Thyroid gland (tissue), 4 donors: Measurements from ENCODE around the gene GPR160. TPM values are rescaled to one million over a fixed set of nuclear protein-coding genes. Genes with fewer than 3 reads are reported as not detected.

Source experiments
- DNase-seq, 2 donors: peaks; one replicate each; pipeline ENCODE4 v3.0.0-alpha.2; 2019
- H3K27ac ChIP-seq, 3 donors: fragments of 200-600 bp; sonication (generic); 1 replicate in 2 of 3; 2 replicates in 1 of 3; pipeline ENCODE4 v1.5.1; 2016 to 2019; ENCODE audit warnings: mild to moderate bottlenecking in 1 of 3, moderate library complexity in 1 of 3
- H3K27me3 ChIP-seq: fragments of 200-600 bp; sonication (generic); one replicate; pipeline ENCODE4 v1.5.1; 2019
- H3K36me3 ChIP-seq, 2 donors: fragments of 200-600 bp; sonication (generic); one replicate each; pipeline ENCODE4 v1.5.1; 2016 to 2019
- H3K4me1 ChIP-seq, 2 donors: fragments of 200-600 bp; sonication (generic); one replicate each; pipeline ENCODE4 v1.5.1; 2017 to 2019
- H3K4me3 ChIP-seq, 3 donors: fragments of 200-600 bp; sonication (generic); replicated peaks in 1 of 3; 1 replicate in 2 of 3; 2 replicates in 1 of 3; pipeline ENCODE4 v1.5.1; 2016; ENCODE audit warnings: mild to moderate bottlenecking in 1 of 3
- H3K9me3 ChIP-seq: fragments of 200-600 bp; sonication (generic); one replicate; pipeline ENCODE4 v1.5.1; 2017
- POLR2A ChIP-seq, 2 donors: fragments of 450-650 bp; IDR thresholded peaks; one replicate each; pipeline ENCODE4 v1.6.1; 2017; ENCODE audit warnings: antibody characterized with exemption in 2 of 2, mild to moderate bottlenecking in 2 of 2, moderate library complexity in 1 of 2
- WGBS, 2 donors: methylation state at CpG; one replicate each; pipeline ENCODE4 v1.1.5; 2017; 5-methylcytosine and 5-hydroxymethylcytosine counted together
- intact Hi-C: fragments of 100-400 bp; cut with DNase I; formaldehyde crosslinking; loops from one replicate; pipeline ENCODE4 v1.15.1; 2023
- total RNA-seq, 4 donors: library from RNA; depleted of rRNA; stranded (reverse); fragments of >200 nt; gene quantifications; one replicate each; pipeline ENCODE4 v1.2.3, GENCODE V29; 2016
- TF ChIP-seq, protein P1 (sequence below), 6 experiments: fragments of 200-600 bp in 3 of 6; fragments of 450-650 bp in 3 of 6; sonication (generic) in 3 of 6; IDR thresholded peaks; one replicate each; pipeline ENCODE4 v1.5.1; 2016 to 2019; ENCODE audit warnings: antibody characterized with exemption in 6 of 6, mild to moderate bottlenecking in 2 of 6, inconsistent platforms in 1 of 6, moderate library complexity in 1 of 6

GPR160 gene
- total RNA-seq, 4 donors from 2014 or later = 9.3 to 17.5 (median 10.1) TPM

DNA sequence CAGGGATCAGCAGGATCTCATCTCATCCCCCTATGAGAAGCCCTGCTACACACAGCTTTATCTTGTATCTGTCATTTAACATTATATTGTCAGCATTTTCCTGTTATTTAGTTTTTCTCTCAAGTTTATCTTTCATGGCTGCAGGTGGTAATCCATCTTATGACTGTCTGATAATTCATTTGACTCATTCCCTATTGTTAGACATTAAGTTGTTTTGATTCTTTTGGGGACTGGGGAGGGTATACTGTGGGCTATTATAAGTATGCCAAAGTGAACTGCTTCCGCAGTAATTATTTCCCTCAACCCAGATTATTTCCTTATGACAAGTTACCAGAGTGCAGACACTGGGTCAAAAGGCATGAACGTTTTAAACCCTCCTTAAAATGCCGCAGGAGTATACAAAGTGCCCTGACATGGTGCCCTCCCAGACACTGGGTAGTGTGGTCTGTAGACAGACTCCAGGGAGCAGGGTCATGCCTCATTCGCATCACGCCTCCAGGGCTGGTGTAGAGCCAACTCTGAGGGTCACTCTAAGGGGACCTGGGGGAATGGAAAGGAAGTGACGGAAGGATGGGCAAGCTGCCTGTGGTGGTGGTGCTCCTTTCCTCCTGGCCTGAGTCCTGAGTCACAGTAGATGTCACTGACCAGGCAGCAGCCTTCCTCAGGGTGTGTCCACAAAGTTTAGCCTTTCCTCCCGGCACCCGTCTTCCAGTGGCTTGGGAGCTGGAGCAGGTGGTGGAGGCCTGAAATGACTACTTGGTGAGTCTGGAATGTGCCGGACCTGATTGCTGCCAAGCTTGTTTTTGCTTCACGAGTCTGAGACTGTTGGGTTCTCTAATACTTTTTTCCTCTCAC is 11.6 kb downstream of the GPR160 start:
- DNase-seq = peak; percentile 67 to 76
- H3K9me3 ChIP-seq = no peaks in the 10 kb centered on the region
- H3K27ac ChIP-seq = peak overlapping the region in 2 of 3 donors; percentile 57 to 72
- H3K4me1 ChIP-seq = peaks cover 6 to 10% of the 10 kb centered on the region in 2 donors
- intact Hi-C loops = no loop called here
- H3K36me3 ChIP-seq = no peaks in the 10 kb centered on the region
- TF ChIP-seq, protein P1, sequence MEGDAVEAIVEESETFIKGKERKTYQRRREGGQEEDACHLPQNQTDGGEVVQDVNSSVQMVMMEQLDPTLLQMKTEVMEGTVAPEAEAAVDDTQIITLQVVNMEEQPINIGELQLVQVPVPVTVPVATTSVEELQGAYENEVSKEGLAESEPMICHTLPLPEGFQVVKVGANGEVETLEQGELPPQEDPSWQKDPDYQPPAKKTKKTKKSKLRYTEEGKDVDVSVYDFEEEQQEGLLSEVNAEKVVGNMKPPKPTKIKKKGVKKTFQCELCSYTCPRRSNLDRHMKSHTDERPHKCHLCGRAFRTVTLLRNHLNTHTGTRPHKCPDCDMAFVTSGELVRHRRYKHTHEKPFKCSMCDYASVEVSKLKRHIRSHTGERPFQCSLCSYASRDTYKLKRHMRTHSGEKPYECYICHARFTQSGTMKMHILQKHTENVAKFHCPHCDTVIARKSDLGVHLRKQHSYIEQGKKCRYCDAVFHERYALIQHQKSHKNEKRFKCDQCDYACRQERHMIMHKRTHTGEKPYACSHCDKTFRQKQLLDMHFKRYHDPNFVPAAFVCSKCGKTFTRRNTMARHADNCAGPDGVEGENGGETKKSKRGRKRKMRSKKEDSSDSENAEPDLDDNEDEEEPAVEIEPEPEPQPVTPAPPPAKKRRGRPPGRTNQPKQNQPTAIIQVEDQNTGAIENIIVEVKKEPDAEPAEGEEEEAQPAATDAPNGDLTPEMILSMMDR (IDR thresholded peaks at IDR 0.05) = no peak
- TF ChIP-seq POLR2A (IDR thresholded peaks at IDR 0.05) = no peak
- no peak overlapping the region for H3K4me3 ChIP-seq
- WGBS, 2 donors = 46 to 47% methylated on average over 10 of the region's 10 CpGs
- H3K27me3 ChIP-seq = no peaks in the 10 kb centered on the region

DNA sequence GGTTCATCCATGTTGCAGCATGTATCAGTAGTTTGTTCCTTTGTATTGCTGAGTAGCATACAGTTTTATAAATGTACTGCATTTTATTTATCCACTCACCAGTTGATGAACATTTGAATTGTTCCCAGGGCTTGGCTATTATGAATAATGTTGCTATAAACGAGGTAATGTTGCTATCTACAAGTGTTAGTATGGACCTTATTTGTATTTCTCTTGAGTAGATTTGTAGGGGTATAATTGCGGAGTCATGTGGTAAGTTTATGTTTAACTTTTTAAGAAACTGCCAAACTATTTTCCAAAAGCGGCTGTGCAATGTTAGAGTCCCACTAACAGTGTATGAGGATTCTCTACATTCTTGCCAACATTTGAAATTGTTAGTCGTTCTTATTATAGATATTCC is 13.0 kb downstream of the GPR160 start:
- no peak overlapping the region for H3K27ac ChIP-seq
- TF ChIP-seq POLR2A (IDR thresholded peaks at IDR 0.05) = no peak
- TF ChIP-seq, protein P1 (IDR thresholded peaks at IDR 0.05) = no peak
- peaks cover 6 to 10% of the 10 kb centered on the region in 2 donors for H3K4me1 ChIP-seq
- 92 to 95% methylated on average over 4 of the region's 4 CpGs for WGBS, 2 donors
- H3K4me3 ChIP-seq = no peak overlapping the region
- H3K36me3 ChIP-seq = no peaks in the 10 kb centered on the region
- no peaks in the 10 kb centered on the region for H3K9me3 ChIP-seq
- no peak for DNase-seq
- H3K27me3 ChIP-seq = no peaks in the 10 kb centered on the region
- intact Hi-C loops = no loop called here

DNA sequence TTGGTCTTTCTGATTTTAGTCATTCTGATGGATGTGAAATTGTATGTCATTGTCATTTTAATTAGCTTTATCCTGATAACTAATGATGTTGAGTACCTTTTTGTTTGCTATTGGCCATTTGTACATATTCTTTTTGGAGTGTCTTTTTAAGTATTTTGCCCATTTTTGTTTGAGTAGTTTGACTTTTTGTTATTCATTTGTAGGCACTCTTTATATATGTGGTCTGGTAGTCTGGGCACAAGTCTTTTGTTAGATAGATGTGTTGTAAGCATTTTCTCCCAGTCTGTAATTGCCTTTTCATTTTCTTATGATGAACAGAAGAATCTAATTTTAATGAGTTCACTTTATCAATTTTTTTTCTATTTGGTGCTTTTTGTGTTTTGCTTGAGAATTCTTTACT is 14.6 kb downstream of the GPR160 start:
- intact Hi-C loops = no loop called here
- no peak overlapping the region for H3K27ac ChIP-seq

DNA sequence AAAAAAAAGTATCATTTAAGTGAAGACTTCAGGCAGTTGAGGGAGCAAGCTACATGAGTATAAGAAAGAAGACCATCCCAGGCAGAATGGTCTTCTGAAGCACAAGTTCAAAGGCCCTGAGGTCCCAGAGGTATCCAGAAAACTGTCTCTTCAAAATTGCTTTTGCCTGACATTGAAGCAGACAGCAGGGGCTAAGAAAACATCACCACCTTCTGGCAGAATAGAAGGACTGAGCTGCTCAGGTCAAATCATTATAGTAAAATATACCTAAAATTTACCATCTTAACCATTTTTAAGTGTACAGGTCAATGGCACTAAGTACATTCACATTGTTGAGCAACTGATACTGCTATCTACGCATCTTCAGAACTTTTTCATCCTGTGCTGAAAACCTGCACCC is 16.4 kb downstream of the GPR160 start:
- intact Hi-C loops = no loop called here
- WGBS, 2 donors = 92 to 98% methylated on average over 1 of the region's 1 CpG
- Histone ChIP-seq H3K27me3 (no peaks in the 10 kb centered on the region), H3K36me3 (no peaks in the 10 kb centered on the region), H3K4me1 (peaks cover 6 to 14% of the 10 kb centered on the region in 2 donors), H3K9me3 (no peaks in the 10 kb centered on the region), H3K27ac (no peak overlapping the region), H3K4me3 (no peak overlapping the region)
- TF ChIP-seq POLR2A (IDR thresholded peaks at IDR 0.05) = no peak
- TF ChIP-seq, protein P1 (IDR thresholded peaks at IDR 0.05) = peak in 2 of 6 experiments; percentile 12 to 25
- no peak for DNase-seq

More for the DNA sequence above, 14.6 kb downstream of the GPR160 start:
- no peak for TF ChIP-seq POLR2A (IDR thresholded peaks at IDR 0.05)
- TF ChIP-seq, protein P1 (IDR thresholded peaks at IDR 0.05) = no peak
- Histone ChIP-seq H3K9me3 (no peaks in the 10 kb centered on the region), H3K4me1 (peaks cover 6 to 11% of the 10 kb centered on the region in 2 donors), H3K36me3 (no peaks in the 10 kb centered on the region), H3K4me3 (no peak overlapping the region), H3K27me3 (no peaks in the 10 kb centered on the region)
- DNase-seq = no peak

DNA sequence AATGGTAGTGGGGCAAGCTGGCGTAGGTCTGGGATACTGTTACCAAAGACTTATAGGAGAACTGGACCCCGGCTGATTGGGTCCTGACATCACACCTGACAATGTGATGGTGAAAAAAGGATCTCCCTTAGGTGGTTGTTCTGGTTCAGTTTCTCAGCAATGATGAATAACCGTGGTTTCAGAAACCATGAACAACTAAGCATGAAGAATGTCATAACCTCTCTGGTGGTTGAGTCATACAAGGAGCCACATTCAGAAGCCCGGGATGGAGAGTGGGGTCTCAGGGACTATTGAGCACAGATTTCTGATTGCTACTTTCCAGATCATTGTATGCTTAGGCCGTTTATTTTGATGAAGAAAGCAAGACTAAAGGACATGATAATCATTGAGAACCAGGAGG is 17.4 kb downstream of the GPR160 start:
- no peak overlapping the region for H3K27ac ChIP-seq
- H3K9me3 ChIP-seq = no peaks in the 10 kb centered on the region
- no peaks in the 10 kb centered on the region for H3K36me3 ChIP-seq
- DNase-seq = no peak
- H3K27me3 ChIP-seq = no peaks in the 10 kb centered on the region
- no peak for TF ChIP-seq POLR2A (IDR thresholded peaks at IDR 0.05)
- TF ChIP-seq, protein P1 (IDR thresholded peaks at IDR 0.05) = no peak
- 84 to 87% methylated on average over 5 of the region's 5 CpGs for WGBS, 2 donors
- intact Hi-C loops = no loop called here
- peaks cover 0 to 5% of the 10 kb centered on the region in 2 donors for H3K4me1 ChIP-seq
- H3K4me3 ChIP-seq = no peak overlapping the region
